NCI-H82 (cell line): ENCODE measurements around the gene TMEM169.

Experiments used
- DNase-seq: peaks from one replicate; lab custom pipeline; 2025; lab: John Stamatoyannopoulos, UW

Gene TMEM169

GRCh38 chr2:216081487-216082116 lies at the start of gene TMEM169, which contains the start of gene PECR:
Gene TMEM169, plus strand, starts transcription at chr2:216081919. Its CDS starts 14,045 bp downstream, at chr2:216095964.
Gene PECR, minus strand, starts transcription at chr2:216081809. Its CDS starts 68 bp downstream, at chr2:216081741.
- DNase-seq: peak; percentile 92

DNA sequence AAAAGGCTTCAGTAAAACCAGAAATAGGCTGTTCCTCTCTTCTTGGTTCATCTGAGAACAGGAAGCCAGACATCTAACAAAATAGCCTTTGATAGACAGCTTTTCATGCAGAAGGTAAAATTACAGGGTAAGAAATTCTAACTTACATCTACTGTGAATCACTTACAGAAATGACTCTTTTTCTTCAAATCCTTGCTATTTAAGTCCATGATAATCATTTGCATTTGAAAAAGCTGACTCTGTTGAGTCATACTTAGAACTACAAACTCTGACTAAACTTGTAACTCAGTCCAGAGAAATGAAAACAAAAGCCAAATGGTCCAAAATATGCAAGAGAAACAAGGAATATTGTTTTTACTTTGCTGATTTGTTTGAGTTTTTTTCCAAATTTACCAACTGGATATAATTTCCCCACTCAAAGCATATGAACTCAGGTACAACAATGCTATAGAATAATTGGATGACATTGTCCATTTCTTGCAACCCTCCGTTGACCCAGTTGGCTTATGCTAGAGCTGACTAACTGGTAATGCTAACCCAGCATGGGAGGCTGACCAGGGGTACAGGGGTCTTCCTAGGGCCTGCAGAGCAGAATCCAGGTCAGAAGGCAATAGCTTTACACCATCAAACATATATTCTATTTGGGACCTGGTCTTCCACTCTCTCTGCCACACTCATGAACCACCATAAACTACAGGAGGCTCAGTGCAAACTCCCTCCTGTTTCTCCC lies 49.6 kb upstream of the TMEM169 start:
- no peak for DNase-seq

GRCh38 chr2:216033403-216033802 lies 48.3 kb upstream of the TMEM169 start:
- DNase-seq: no peak

DNA sequence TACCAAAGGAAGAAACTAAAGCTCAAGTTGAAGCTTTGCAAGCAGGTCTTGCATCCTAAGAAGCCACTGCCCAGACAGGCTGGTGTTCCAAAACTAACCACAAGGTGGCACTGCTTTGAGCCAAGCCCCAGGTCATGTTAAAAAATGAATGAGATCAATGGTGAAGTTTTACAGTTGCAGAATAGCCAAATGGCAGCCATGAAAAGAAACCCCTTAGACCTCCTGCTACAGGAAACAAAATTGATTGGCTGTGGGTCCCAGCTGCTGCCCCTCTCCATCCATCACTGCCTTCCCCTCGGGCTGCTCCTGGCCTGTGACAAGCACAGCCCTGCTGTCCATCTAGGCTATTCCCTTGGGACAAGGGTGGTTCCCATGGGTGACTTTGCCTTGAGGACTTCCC lies 47.7 kb upstream of the TMEM169 start:
- peak; percentile 81 for DNase-seq

GRCh38 chr2:216039918-216040317 lies 41.8 kb upstream of the TMEM169 start:
- DNase-seq: no peak

GRCh38 chr2:216041438-216041837 lies 40.3 kb upstream of the TMEM169 start:
- no peak for DNase-seq

DNA sequence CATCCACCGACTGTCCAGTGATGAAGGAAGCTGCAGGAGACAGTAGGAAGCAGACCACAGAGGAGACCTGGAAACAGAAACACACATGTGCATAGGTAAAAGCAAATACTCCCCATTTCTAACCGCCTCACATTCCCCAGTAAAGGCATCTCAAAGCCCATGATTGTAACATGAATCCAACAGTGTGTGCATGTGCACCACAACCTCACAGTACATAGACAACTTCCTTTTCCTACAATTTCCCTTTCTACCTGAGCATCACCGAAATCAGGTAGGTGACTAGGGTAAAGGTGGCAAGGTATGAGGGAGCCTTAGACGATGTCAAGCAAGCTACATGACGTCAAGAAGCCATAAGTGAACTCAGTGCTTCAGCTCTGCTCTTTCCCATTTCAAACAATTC lies 37.8 kb upstream of the TMEM169 start:
- DNase-seq: no peak

DNA sequence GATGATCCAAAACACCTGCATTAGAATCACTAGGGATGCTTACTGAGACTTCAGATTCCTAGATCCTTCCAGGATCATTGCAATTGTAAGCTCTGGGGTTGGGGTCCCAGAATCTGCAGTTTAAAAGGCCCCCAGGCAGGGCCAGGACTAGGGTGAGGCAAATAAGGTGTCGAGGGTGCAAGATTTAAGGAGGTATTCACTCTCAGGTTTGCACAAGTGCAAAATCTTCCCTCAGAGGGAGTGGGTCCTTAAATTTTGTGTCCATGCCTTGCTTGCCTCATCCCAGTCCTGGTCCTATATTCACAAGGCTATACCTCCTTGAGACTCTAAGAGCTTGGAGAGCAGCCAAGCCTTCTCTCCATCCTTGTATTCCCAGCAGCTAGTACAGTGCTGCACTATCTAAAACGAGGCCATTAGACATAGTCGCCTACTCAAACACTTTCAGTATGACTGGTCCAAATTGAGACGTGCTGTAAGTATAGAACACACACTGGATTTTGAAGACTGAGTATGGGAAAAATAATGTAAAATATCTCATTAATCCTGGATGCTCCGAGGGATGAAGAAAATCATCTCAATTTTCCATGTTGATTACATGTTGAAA lies 36.7 kb upstream of the TMEM169 start:
- DNase-seq: no peak

DNA sequence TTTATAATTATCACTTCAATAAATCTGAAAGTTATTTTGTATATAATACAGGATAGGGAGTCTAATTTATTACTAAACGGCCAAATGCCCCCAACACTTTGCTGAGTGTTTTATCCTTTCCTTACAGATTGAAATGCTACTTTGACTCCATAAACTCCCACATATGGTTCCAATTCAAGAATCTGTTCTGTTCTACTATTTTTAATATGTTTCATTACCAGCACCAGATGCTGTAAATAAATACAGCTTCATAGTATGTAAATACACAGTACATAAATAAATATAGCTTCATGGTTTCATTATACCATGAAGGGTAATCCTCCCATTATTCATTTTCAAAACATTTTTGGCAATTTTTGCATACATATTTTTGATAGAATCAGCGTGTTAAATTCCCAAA lies 34.3 kb upstream of the TMEM169 start:
- no peak for DNase-seq

GRCh38 chr2:216049452-216049851 lies 32.3 kb upstream of the TMEM169 start:
- no peak for DNase-seq

GRCh38 chr2:216051350-216051749 lies 30.4 kb upstream of the TMEM169 start:
- no peak for DNase-seq

- DNase-seq: no peak
These were observed 29.3 kb upstream of the TMEM169 start for GRCh38 chr2:216052420-216052819.

DNA sequence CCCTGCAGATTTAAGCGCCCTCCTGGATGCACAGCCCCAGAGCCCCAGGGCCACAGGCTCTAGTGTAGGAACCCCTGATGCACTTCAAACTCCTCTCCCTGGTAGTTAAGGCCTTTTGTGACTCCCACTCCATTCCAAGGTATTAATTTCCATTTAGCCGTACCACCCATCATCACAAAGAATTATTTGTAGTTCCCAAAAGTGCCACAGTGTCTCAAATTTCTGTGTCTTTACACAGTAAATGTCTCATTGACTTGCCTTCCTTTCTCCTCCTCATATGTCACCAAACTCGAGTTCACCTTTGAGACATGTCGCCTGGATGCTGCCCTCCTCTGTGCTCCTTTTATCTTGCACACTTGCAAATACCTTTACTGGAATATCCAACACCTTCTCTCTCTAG lies 26.0 kb upstream of the TMEM169 start:
- DNase-seq: no peak

GRCh38 chr2:216056739-216057138 lies 25.0 kb upstream of the TMEM169 start:
- DNase-seq: no peak

- no peak for DNase-seq
These were observed 24.0 kb upstream of the TMEM169 start for GRCh38 chr2:216057688-216058193.

DNA sequence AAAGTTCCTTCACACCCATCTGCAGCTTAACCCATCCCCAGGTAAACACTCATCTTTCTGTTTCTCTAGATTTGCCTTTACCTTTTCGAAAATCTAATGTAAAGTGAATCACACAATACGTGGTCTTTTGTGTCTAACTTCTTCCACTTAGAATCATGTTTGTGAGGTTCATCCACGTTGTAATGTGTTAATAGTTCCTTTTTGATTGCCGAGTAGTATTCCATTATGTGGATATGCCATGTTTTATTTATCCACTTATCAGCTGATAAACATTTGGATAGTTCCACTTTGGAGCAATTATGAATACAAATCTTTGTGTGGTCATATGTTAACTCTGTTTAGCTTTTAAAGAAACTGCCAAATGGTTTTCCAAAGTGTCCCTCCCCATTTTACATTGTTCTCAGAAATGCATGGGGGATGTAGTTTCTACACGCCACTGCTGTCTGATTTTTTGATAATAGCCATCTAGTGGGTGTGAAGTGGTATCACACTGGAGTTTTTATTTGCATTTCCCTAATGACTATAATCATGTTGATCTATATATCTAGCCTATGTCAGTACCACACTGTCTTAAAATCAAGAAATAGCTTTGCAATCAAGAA lies 22.4 kb upstream of the TMEM169 start:
- no peak for DNase-seq

DNA sequence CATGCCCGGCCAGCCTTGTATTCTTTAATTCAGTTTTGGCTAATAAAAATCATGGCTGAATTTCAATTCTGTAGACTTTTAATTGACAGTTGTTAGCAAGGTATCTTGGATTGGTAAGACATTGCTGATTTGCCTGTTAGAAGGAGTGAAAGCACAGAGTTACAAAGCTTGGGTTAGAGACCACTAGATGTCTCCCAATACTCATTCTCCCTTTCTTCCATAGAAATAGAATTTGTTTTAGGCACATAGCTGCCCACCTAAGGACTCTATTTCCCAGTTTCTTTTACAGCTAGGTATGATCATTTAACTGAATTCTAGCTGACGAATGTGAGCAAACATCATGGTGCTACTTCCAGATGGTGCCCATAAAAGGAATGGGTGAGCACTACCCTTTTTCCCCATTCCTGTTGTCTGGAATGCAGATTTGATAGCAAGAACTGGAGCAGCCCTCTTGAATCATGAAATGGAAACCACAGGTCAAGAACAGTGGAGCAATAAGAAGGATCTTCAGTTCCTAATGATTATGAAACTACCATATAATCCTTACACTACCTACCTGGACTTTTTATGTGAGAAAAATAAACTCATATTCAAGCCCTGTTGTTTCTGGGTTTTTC lies 17.6 kb upstream of the TMEM169 start:
- DNase-seq: peak; percentile 20

DNA sequence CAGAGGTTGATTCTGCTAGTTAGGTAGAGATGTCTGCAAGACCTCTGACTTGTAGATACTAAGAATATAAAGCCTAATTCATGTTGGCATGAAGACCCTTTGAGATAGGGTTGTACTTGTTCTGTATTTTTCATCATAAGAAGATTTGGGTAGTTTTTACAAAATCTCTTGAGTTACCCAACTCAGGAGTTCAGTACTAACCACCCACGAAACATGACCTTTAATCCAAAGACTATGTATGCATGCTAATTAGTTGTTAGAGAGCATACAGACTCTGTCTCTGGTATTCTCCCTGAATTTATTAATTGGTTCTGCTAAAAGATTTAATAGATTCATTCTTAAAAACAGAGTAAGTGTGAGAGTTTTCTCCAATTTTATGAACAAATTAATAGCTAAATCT lies 17.1 kb upstream of the TMEM169 start:
- no peak for DNase-seq

DNA sequence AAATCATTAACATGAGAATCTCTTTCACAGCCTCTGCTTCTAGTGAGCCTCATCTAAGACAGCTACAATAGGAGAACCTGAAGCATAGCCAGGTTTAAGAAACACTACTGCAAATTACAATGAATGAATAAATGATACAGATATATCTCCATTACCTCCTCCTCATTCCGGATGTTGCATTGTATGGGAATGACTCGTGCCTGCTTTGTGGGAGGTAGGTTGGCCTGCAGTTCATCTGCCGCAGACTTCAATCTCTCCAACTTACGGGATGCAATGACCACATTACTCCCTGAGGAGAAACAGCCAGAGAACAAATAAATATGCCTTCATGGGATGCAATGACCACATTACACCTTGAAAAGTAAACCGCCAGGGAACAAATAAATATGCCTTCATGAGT lies 15.5 kb upstream of the TMEM169 start:
- no peak for DNase-seq

GRCh38 chr2:216069028-216069427 lies 12.7 kb upstream of the TMEM169 start:
- no peak for DNase-seq

- DNase-seq: no peak
These were observed 11.5 kb upstream of the TMEM169 start for GRCh38 chr2:216070195-216070594.
